C4-2B (cell line): Measurements from ENCODE around the gene IL16.

ENCODE experiments used
- H3K27ac ChIP-seq: fragments of 450-650 bp; 2 replicates; pipeline ENCODE4 v1.5.1; 2017
- ZFX ChIP-seq: fragments of 450-650 bp; IDR thresholded peaks from 2 replicates; pipeline ENCODE4 v1.6.1; 2017
- TF ChIP-seq, protein P1 (sequence below): fragments of 450-650 bp; conservative IDR thresholded peaks from 2 replicates; pipeline ENCODE4 v1.5.1; 2017; ENCODE audit warnings: mild to moderate bottlenecking

IL16 gene

DNA sequence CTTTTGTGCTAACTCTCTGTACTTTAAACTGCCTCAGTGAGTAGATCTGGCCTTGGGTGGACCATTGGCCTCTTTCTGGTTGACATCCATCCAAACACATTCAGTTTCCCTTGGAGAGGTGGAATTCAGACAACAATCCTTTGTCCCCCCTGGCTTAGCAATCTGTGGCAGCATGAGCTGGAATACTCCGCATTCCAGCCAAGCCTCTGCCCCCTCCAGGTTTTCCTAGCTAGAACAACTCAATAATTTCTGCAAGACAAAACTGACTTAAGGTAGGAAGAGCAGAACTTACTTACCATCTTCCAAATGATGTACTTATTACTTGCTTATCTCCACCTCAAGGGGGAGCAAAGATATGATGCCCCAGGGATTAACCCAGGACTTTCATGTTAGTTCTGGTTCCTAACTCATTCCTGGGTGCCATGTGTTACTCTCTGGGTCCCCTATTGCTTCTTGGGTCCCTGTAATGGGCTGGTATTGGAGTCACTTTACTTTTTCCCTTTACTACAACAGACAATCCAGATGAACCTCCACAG is 21.8 kb upstream of the IL16 start:
- TF ChIP-seq, protein P1, sequence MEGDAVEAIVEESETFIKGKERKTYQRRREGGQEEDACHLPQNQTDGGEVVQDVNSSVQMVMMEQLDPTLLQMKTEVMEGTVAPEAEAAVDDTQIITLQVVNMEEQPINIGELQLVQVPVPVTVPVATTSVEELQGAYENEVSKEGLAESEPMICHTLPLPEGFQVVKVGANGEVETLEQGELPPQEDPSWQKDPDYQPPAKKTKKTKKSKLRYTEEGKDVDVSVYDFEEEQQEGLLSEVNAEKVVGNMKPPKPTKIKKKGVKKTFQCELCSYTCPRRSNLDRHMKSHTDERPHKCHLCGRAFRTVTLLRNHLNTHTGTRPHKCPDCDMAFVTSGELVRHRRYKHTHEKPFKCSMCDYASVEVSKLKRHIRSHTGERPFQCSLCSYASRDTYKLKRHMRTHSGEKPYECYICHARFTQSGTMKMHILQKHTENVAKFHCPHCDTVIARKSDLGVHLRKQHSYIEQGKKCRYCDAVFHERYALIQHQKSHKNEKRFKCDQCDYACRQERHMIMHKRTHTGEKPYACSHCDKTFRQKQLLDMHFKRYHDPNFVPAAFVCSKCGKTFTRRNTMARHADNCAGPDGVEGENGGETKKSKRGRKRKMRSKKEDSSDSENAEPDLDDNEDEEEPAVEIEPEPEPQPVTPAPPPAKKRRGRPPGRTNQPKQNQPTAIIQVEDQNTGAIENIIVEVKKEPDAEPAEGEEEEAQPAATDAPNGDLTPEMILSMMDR: no peak; the same call in 1 of the 2 replicates
- TF ChIP-seq ZFX: no peak
- no peak overlapping the region for H3K27ac ChIP-seq

DNA sequence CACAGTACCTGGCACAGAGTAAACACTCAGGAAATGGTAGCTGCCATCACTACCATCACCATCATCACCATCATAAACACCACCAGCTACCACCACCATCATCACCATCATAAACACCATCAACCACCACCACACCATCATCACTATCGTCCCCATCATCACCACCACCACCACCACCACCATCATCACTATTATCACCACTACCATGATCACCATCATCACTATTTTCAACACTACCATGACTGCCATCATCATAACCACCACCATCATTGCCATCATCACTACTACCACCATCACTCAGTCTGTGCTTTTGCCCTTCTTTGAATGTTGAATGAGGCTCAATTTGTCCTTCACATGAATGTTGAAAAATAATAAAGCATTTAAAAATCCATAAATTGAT is 21.2 kb upstream of the IL16 start:
- no peak for TF ChIP-seq ZFX
- TF ChIP-seq, protein P1: no peak
- no peak overlapping the region for H3K27ac ChIP-seq

DNA sequence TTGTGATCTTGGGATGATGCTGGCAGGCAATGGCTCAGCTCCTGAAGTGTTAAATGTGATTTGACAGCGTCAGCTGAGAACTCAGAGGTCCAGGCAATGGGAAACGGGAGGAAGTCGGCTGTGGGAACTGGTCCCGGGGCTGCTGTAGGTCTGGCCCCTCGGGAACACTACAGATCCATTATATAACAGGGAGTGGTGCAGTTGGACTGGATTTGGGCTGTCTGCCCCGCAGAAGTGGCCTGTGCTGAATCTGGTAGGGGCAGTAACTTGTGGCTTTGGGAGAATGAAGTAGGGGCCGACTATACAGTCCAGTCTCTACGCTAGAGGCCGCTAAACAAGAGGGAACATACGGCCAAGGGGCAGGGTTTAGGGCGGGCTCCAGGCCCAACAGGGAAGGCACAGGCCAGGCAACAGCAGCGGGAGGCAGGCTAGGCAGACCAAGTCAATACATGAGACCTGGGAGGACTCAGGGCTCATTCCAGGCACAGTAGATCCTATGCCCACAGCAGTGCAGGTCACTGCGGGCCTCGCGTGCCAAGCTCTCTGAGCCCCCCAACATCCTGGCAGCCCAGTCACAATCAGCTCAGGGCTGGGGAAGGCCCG is 20.3 kb upstream of the IL16 start:
- H3K27ac ChIP-seq: no peak overlapping the region
- TF ChIP-seq, protein P1: no peak
- TF ChIP-seq ZFX: no peak

DNA sequence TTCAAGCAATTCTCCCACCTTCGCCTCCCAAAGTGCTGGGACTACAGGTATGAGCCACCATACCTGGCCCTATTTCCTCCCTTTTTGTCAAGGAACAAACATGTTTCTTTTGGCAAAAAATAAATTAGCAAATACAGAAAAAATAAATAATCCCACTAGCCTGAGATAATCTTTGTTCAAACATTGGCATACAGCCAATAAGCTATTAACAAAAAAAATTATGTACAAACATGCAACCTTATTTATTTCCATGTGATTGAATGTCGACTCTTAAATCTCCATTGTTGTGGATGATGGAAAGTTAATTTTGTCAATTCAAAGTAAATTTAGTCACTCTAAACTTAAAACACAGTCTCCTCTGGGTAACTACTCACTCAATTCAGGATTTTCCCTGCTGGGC is 18.3 kb upstream of the IL16 start:
- TF ChIP-seq, protein P1: no peak
- no peak for TF ChIP-seq ZFX
- H3K27ac ChIP-seq: no peak overlapping the region

DNA sequence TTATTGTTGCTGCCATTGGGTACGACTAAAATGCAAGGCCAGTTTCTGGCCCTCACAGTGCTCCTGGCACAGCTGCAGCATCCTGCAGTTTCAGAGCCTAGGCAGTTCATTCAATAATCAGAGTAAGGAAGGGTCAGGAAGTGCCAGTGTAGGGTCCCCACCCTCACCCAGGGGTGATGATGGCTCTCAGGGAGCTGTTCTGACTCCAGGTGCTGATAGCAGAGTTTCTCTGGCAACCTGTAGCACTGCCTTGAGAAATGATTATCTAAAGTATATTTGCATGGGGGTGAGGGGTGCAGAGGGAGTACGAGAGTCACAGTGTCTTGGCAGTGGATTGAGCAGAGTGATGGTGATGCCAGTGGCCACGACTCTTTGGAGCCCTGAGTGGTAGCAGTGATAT is 15.5 kb upstream of the IL16 start:
- H3K27ac ChIP-seq: no peak overlapping the region
- TF ChIP-seq ZFX: no peak
- TF ChIP-seq, protein P1: no peak

DNA sequence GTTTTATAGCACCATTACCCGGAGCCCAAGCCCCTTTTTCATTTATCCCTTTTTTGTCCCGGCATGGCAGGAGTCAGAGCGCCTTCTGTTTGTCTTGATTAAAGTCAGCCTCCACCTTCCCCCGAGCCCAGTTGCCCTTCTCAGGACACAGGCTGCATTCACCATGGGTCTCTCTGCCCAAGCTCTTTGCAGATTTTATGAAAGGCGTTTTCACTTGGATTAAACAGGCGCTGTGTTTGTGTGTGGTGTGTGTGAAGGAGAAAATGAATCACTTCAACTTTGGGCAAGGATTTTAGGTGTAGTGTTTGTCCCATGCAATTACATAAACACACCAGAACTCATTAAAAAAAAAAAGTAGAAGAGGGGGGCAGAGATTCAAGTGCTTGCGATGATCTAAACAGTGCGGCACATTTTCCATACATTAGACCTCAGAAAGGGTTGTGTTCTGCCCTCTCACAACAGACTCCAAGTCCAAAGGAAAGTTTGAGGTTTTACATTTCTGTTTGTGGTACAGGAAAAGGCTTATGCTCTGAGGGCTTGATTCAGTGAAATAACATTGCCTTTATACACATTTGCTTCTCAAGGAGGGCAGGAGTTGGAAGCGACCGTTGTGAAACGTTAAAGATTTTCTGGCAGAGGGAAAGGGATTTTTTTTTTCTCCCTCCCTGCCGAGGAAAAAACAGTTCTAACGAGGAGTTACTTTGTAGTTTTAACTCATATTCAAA is 14.5 kb upstream of the IL16 start:
- H3K27ac ChIP-seq: no peak overlapping the region
- TF ChIP-seq, protein P1: no peak
- no peak for TF ChIP-seq ZFX

DNA sequence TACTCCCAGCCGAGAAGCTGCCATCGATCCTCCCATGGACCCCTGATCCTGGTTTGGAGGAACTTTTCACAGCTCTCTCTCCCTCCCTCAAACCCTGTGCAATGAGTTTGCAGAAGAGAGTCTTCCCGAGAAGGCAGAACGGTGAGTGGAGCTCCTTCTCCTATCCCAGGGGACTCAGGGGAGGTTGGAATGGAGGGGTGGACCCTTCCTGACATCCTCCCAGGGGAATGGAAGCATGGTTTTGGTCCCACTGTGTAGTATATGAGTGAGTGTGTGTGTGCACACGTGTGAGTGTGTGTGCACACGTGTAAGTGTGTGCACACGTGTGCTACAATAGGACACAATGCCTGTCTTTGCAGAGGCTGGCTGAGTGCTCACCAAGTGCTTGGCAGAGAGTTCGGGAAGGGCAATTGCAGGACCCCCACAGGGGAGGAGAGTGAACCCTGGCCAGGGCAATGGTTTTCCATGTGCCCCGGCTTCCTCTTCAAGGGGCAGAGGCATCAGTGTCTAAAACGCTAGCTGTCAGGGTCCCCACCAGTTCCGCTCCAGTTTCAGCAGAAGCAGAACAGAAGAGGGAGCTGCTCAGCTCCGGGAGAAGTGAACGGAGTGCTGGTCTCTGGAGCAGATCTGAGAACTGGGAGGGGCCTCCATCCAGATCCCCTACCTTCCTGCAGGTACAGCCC is 13.8 kb upstream of the IL16 start:
- TF ChIP-seq, protein P1: no peak
- no peak for TF ChIP-seq ZFX

More for the DNA sequence above, 13.8 kb upstream of the IL16 start:
- no peak overlapping the region for H3K27ac ChIP-seq
